NT2/D1 (cell line): ENCODE results near the gene STON1.

ENCODE experiments used
- SUZ12 ChIP-seq: IDR thresholded peaks from 2 replicates; pipeline ENCODE4 v1.6.1; 2011; ENCODE audit not compliant: insufficient read length, insufficient read depth; ENCODE audit errors: extremely low read depth
- ZNF274 ChIP-seq: IDR thresholded peaks from 2 replicates; pipeline ENCODE4 v1.6.1; 2011; ENCODE audit warnings: mild to moderate bottlenecking, low read depth, low read length

- no peak for TF ChIP-seq ZNF274
- no peak for TF ChIP-seq SUZ12
Observed at GRCh38 chr2:48545244-48545643, 15.3 kb downstream of the STON1 start.
